ENCODE data around the gene COL10A1.
A peak's percentile ranks its signal among the peaks of the same experiment; 100 is the strongest.
"Not testable (repeated sequence)": the region's sequence is repeated elsewhere in the genome, so short reads cannot be mapped to it uniquely, and the experiment has no call there.

The COL10A1 gene

GRCh38 chr6:116118608-116119007, 7.3 kb downstream of the COL10A1 start:
- DNase-seq: no peak

- DNase-seq: no peak
Observed at GRCh38 chr6:116115781-116116180, 10.2 kb downstream of the COL10A1 start.

GRCh38 chr6:116113386-116113785, 12.5 kb downstream of the COL10A1 start:
- DNase-seq: no peak

GRCh38 chr6:116111552-116112528, 14.1 kb downstream of the COL10A1 start:
- DNase-seq: peak in 1 of 2 donors; percentile 5

GRCh38 chr6:116108836-116109235, 17.1 kb downstream of the COL10A1 start:
- DNase-seq: no peak

GRCh38 chr6:116106146-116106545, 19.8 kb downstream of the COL10A1 start:
- no peak for DNase-seq

- DNase-seq: no peak
Observed at GRCh38 chr6:116105247-116105646, 20.7 kb downstream of the COL10A1 start.

GRCh38 chr6:116104636-116105035, 21.3 kb downstream of the COL10A1 start:
- no peak for DNase-seq

GRCh38 chr6:116102873-116103272, 23.1 kb downstream of the COL10A1 start:
- no peak for DNase-seq

GRCh38 chr6:116101790-116102189, 24.1 kb downstream of the COL10A1 start:
- DNase-seq: no peak

- peak in 1 of 2 donors; percentile 59 for DNase-seq
Observed at GRCh38 chr6:116101302-116101718, 24.6 kb downstream of the COL10A1 start.

GRCh38 chr6:116100419-116101301, 25.3 kb downstream of the COL10A1 start, which contains the start of gene NT5DC1:
TSS of gene NT5DC1 (plus strand) at chr6:116100853. CDS start at chr6:116100931, 78 bp downstream.
- DNase-seq: peak; percentile 78 to 82

- no peak for DNase-seq
Observed at GRCh38 chr6:116099036-116099435, 26.9 kb downstream of the COL10A1 start.

GRCh38 chr6:116096979-116097816, 28.7 kb downstream of the COL10A1 start:
- DNase-seq: no peak

- not testable (repeated sequence) for DNase-seq
Observed at GRCh38 chr6:116096048-116096759, 29.7 kb downstream of the COL10A1 start.

GRCh38 chr6:116094041-116094440, 31.9 kb downstream of the COL10A1 start:
- DNase-seq: no peak

- no peak for DNase-seq
Observed at GRCh38 chr6:116090251-116090650, 35.7 kb downstream of the COL10A1 start.

- DNase-seq: no peak
Observed at GRCh38 chr6:116088946-116089345, 37.0 kb downstream of the COL10A1 start.

- DNase-seq: no peak
Observed at GRCh38 chr6:116087437-116088027, 38.4 kb downstream of the COL10A1 start.

- no peak for DNase-seq
Observed at GRCh38 chr6:116084284-116084683, 41.6 kb downstream of the COL10A1 start.

- DNase-seq: no peak
Observed at GRCh38 chr6:116083052-116083451, 42.9 kb downstream of the COL10A1 start.

Measured in activated CD4-positive, alpha-beta T cell treated with anti-CD3 and anti-CD28 coated beads for 4 hours (primary cell).